Astrocyte (in vitro differentiated cells and primary cell): ENCODE data around the gene LDLRAD4. TPM values are rescaled to one million over a fixed set of nuclear protein-coding genes. Genes with fewer than 3 reads are reported as not detected.
A peak's percentile ranks its signal among the peaks of the same experiment; 100 is the strongest.

Experiments
- DNase-seq: peaks from one replicate; pipeline ENCODE4 v3.0.0-alpha.2; 2010; ENCODE audit warnings: low read depth
- FAIRE-seq: peaks from 2 replicates; lab custom pipeline; 2011; peaks lifted over from hg19 to GRCh38; lab: Jason Lieb, UNC
- H2AFZ ChIP-seq: 2 replicates; pipeline ENCODE4 v1.6.0; 2012; ENCODE audit warnings: low read depth, low read length, inconsistent platforms
- H3K27ac ChIP-seq: 2 replicates; pipeline ENCODE4 v1.5.1; 2011; ENCODE audit warnings: low read depth, low read length, inconsistent platforms
- H3K27me3 ChIP-seq: 2 replicates; pipeline ENCODE4 v1.6.0; 2011; ENCODE audit warnings: low read length, inconsistent platforms; ENCODE audit not compliant: insufficient read depth
- H3K36me3 ChIP-seq: 2 replicates; pipeline ENCODE4 v1.5.1; 2011; ENCODE audit warnings: low read length, inconsistent platforms; ENCODE audit not compliant: insufficient read depth
- H3K4me1 ChIP-seq: 2 replicates; pipeline ENCODE4 v1.5.1; 2011; ENCODE audit warnings: low read length, inconsistent platforms; ENCODE audit not compliant: insufficient read depth
- H3K4me2 ChIP-seq: 2 replicates; pipeline ENCODE4 v1.6.0; 2012; ENCODE audit warnings: low read length, inconsistent platforms
- H3K4me3 ChIP-seq: 2 replicates; pipeline ENCODE4 v1.5.1; 2011; ENCODE audit warnings: low read depth, mild to moderate bottlenecking, low read length, inconsistent platforms; ENCODE audit not compliant: insufficient read depth
- H3K79me2 ChIP-seq: 2 replicates; pipeline ENCODE4 v1.6.0; 2012; ENCODE audit warnings: mild to moderate bottlenecking, low read length, inconsistent platforms; ENCODE audit not compliant: insufficient read depth
- H3K9ac ChIP-seq: 2 replicates; pipeline ENCODE4 v1.6.0; 2012; ENCODE audit warnings: mild to moderate bottlenecking, low read length, inconsistent platforms
- H3K9me3 ChIP-seq: 2 replicates; pipeline ENCODE4 v1.5.1; 2012; ENCODE audit warnings: low read depth, mild to moderate bottlenecking, low read length, inconsistent platforms; ENCODE audit not compliant: insufficient read depth
- H4K20me1 ChIP-seq: 2 replicates; pipeline ENCODE4 v1.6.0; 2012; ENCODE audit warnings: low read length, inconsistent platforms; ENCODE audit not compliant: insufficient read depth
- H3K27ac Mint-ChIP-seq: one replicate; pipeline ENCODE4 v1.8.0; 2021; ENCODE audit warnings: mild to moderate bottlenecking, mixed read lengths; ENCODE audit not compliant: unreplicated experiment
- H3K27me3 Mint-ChIP-seq: one replicate; pipeline ENCODE4 v1.8.0; 2021; ENCODE audit warnings: low read depth, mixed read lengths; ENCODE audit not compliant: unreplicated experiment
- H3K36me3 Mint-ChIP-seq: one replicate; pipeline ENCODE4 v1.8.0; 2021; ENCODE audit warnings: low read depth, mixed read lengths; ENCODE audit not compliant: unreplicated experiment
- H3K4me1 Mint-ChIP-seq: one replicate; pipeline ENCODE4 v1.8.0; 2021; ENCODE audit warnings: low read depth, mixed read lengths; ENCODE audit not compliant: unreplicated experiment
- H3K4me3 Mint-ChIP-seq: one replicate; pipeline ENCODE4 v1.8.0; 2021; ENCODE audit warnings: mild to moderate bottlenecking, moderate library complexity, mixed read lengths; ENCODE audit not compliant: unreplicated experiment
- H3K9me3 Mint-ChIP-seq: one replicate; pipeline ENCODE4 v1.8.0; 2021; ENCODE audit warnings: mild to moderate bottlenecking, mixed read lengths; ENCODE audit not compliant: unreplicated experiment
- CTCF ChIP-seq: IDR thresholded peaks from 2 replicates; pipeline ENCODE4 v1.5.1; 2011; ENCODE audit warnings: low read depth, mild to moderate bottlenecking, inconsistent platforms, low read length, moderate library complexity; ENCODE audit not compliant: insufficient read depth
- EZH2 ChIP-seq: IDR thresholded peaks from 2 replicates; pipeline ENCODE4 v1.6.1; 2012; ENCODE audit warnings: mild to moderate bottlenecking, low read length, inconsistent platforms; ENCODE audit not compliant: insufficient read depth
- total RNA-seq: library from RNA; stranded (reverse); gene quantifications from 2 replicates; pipeline ENCODE4 v1.2.1, GENCODE V29; 2021

Gene LDLRAD4
- total RNA-seq, 1 donor from 2014 or later: 26.0 TPM

- Histone ChIP-seq H3K4me2 (no peak overlapping the region), H3K79me2 (no peaks in the 10 kb centered on the region), H3K9ac (no peak overlapping the region), H2AFZ (no peak overlapping the region), H3K27ac (no peak overlapping the region), H3K4me3 (no peak overlapping the region), H4K20me1 (no peaks in the 10 kb centered on the region), H3K4me1 (no peaks in the 10 kb centered on the region), H3K27me3 (no peaks in the 10 kb centered on the region), H3K36me3 (no peaks in the 10 kb centered on the region), H3K9me3 (no peaks in the 10 kb centered on the region)
- peaks cover 10% of the 10 kb centered on the region for H3K4me1 Mint-ChIP-seq
- peaks cover 18% of the 10 kb centered on the region for H3K36me3 Mint-ChIP-seq
- TF ChIP-seq CTCF: no peak
- TF ChIP-seq EZH2: no peak
- no peak overlapping the region for H3K4me3 Mint-ChIP-seq
- H3K9me3 Mint-ChIP-seq: peaks cover 7% of the 10 kb centered on the region
- FAIRE-seq (no peak), DNase-seq (no peak)
- peaks cover 17% of the 10 kb centered on the region for H3K27me3 Mint-ChIP-seq
- H3K27ac Mint-ChIP-seq: peak overlapping the region; percentile 44
Measured at GRCh38 chr18:13483316-13484270, 265.0 kb downstream of the LDLRAD4 start.

GRCh38 chr18:13485182-13485581 is 266.6 kb downstream of the LDLRAD4 start:
- H2AFZ ChIP-seq: no peak overlapping the region

More at GRCh38 chr18:13485182-13485581, 266.6 kb downstream of the LDLRAD4 start:
- Histone ChIP-seq H3K27me3 (no peaks in the 10 kb centered on the region), H3K36me3 (no peaks in the 10 kb centered on the region), H3K9me3 (no peaks in the 10 kb centered on the region), H3K79me2 (no peaks in the 10 kb centered on the region), H3K27ac (no peak overlapping the region), H4K20me1 (no peaks in the 10 kb centered on the region), H3K4me3 (no peak overlapping the region), H3K4me1 (no peaks in the 10 kb centered on the region), H3K4me2 (no peak overlapping the region), H3K9ac (no peak overlapping the region)
- Mint-ChIP-seq H3K4me1 (peaks cover 10% of the 10 kb centered on the region), H3K9me3 (peaks cover 5% of the 10 kb centered on the region), H3K4me3 (no peak overlapping the region), H3K27me3 (peaks cover 17% of the 10 kb centered on the region), H3K36me3 (peaks cover 19% of the 10 kb centered on the region), H3K27ac (no peak overlapping the region)
- TF ChIP-seq EZH2: no peak
- TF ChIP-seq CTCF: no peak
- DNase-seq: no peak
- FAIRE-seq: no peak
